ENCODE data around the gene PLA2G4A.

The PLA2G4A gene

GRCh38 chr1:186987769-186988168 lies 159.0 kb downstream of the PLA2G4A start:
- H3K27me3 Mint-ChIP-seq = no peaks in the 10 kb centered on the region
- H3K36me3 Mint-ChIP-seq (ENCODE audit: low read depth) = peaks cover 49% of the 10 kb centered on the region
- no peaks in the 10 kb centered on the region for H3K9me3 Mint-ChIP-seq
- no peak overlapping the region for H3K27ac Mint-ChIP-seq
- no peaks in the 10 kb centered on the region for H3K4me1 Mint-ChIP-seq (ENCODE audit: low read depth)
- intact Hi-C loops (cut with micrococcal nuclease) = loop anchor here (5.0 kb wide), 2 partner anchors 265 to 580 kb away; no protein-coding TSS in a partner anchor
- H3K4me3 Mint-ChIP-seq = no peak overlapping the region

DNA sequence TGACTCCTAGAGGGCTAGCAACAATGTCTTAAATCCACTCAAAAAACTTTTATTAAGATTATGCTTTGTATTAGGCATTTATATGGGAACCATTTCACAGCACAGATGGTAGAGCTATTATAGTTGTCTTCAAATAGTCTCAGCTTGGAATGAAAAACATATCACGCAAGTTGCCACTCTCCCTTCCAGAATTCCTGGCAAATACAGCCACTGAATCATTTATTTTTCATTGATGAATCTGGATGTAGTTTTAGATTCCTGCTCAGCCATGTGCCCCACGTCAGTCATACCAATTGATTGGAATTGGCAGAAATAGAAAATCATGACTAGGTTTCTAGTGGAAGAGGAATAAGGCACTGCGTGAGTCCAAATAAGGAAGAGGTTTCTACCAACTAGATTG lies 165.2 kb downstream of the PLA2G4A start:
- Mint-ChIP-seq H3K36me3 (ENCODE audit: low read depth) (peaks cover 13% of the 10 kb centered on the region), H3K27me3 (no peaks in the 10 kb centered on the region), H3K4me3 (no peak overlapping the region), H3K9me3 (no peaks in the 10 kb centered on the region), H3K27ac (no peak overlapping the region), H3K4me1 (ENCODE audit: low read depth) (peaks cover 4% of the 10 kb centered on the region)
- intact Hi-C loops (cut with micrococcal nuclease) = no loop called here

DNA sequence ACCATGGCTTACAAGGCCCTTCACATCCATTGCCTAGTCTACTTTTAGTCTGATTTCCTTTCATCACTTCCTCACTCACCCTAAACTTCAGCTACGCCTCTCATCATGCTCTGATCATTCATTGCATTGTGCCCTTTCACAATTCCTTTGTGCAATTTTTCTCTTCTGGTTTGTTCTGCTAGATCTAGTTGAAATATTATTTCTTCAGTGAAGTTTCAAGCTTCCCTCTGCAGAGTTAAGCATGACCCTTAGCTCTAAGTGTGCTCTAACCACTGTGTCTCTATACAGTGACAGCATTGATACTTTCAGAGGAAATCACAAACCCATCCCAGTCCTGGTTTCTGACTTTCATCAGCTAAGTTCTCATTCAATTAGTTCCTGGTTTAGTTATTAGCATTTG lies 166.1 kb downstream of the PLA2G4A start:
- Mint-ChIP-seq H3K4me1 (ENCODE audit: low read depth) (peaks cover 4% of the 10 kb centered on the region), H3K27me3 (no peaks in the 10 kb centered on the region), H3K4me3 (no peak overlapping the region), H3K36me3 (ENCODE audit: low read depth) (peaks cover 4% of the 10 kb centered on the region), H3K9me3 (no peaks in the 10 kb centered on the region), H3K27ac (no peak overlapping the region)
- intact Hi-C loops (cut with micrococcal nuclease) = no loop called here

DNA sequence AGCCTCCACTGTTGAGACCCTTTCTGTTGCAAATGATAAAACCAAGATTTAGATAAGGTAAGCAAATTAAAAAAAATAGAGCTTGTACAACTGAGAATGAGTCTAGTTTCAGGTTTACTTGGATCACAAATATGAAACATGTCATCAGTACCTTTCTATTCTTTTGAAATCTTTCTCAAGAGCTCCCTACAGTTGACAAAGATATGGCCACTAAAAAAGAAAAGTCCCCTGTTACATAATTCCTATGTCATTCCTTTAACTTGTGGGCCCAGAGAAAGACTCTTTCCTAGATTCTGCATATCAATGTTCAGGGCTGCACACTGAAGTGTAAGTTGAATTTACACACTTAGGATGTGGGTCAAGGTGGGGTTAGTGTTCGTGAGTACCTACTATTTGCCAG lies 168.1 kb downstream of the PLA2G4A start:
- intact Hi-C loops (cut with micrococcal nuclease) = no loop called here
- H3K36me3 Mint-ChIP-seq (ENCODE audit: low read depth) = no peaks in the 10 kb centered on the region
- no peaks in the 10 kb centered on the region for H3K27me3 Mint-ChIP-seq
- H3K4me3 Mint-ChIP-seq = no peak overlapping the region
- H3K27ac Mint-ChIP-seq = no peak overlapping the region
- H3K4me1 Mint-ChIP-seq (ENCODE audit: low read depth) = peaks cover 4% of the 10 kb centered on the region
- no peaks in the 10 kb centered on the region for H3K9me3 Mint-ChIP-seq

GRCh38 chr1:186997877-186998276 lies 169.1 kb downstream of the PLA2G4A start:
- H3K4me3 Mint-ChIP-seq = no peak overlapping the region
- H3K36me3 Mint-ChIP-seq (ENCODE audit: low read depth) = no peaks in the 10 kb centered on the region
- intact Hi-C loops (cut with micrococcal nuclease) = no loop called here
- no peaks in the 10 kb centered on the region for H3K27me3 Mint-ChIP-seq
- H3K4me1 Mint-ChIP-seq (ENCODE audit: low read depth) = peaks cover 4% of the 10 kb centered on the region
- no peak overlapping the region for H3K27ac Mint-ChIP-seq
- H3K9me3 Mint-ChIP-seq = no peaks in the 10 kb centered on the region

GRCh38 chr1:186999506-186999905 lies 170.8 kb downstream of the PLA2G4A start:
- intact Hi-C loops (cut with micrococcal nuclease) = no loop called here
- Mint-ChIP-seq H3K27ac (no peak overlapping the region), H3K4me1 (ENCODE audit: low read depth) (no peaks in the 10 kb centered on the region), H3K27me3 (no peaks in the 10 kb centered on the region), H3K36me3 (ENCODE audit: low read depth) (no peaks in the 10 kb centered on the region), H3K4me3 (no peak overlapping the region), H3K9me3 (no peaks in the 10 kb centered on the region)

DNA sequence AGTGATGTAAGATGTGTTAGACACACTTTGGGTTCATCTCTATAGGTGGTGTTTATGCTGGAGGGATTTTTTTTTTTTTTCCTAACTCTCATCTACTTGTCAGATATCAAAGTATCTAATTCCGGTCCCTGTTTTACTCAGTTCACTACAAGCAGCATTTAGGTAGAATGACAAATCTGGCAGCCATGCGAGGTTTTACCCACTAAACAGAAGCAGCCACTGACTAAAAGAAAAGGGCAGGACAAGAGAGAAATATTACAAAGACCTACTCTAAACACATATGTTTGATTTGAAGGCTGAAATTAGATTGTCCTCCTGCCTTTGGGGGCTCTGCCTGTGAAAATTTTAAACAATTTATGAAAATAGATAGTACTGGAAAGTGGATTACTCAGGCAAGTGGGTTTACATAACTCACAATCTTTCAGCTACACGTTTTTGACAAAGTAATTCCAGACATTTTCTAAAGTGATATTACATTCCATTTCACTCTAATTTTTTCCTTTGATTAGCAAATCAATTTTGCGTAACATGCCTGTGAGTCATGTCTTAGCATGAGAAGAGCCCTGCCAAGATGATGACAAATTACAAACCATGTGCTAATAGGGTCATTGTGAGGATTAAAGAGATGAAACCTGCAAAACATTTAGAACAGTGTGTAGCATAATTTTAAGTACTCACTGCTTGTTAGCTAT lies 172.6 kb downstream of the PLA2G4A start:
- Mint-ChIP-seq H3K36me3 (ENCODE audit: low read depth) (no peaks in the 10 kb centered on the region), H3K9me3 (peaks cover 4% of the 10 kb centered on the region), H3K4me3 (no peak overlapping the region), H3K27ac (no peak overlapping the region), H3K4me1 (ENCODE audit: low read depth) (no peaks in the 10 kb centered on the region), H3K27me3 (no peaks in the 10 kb centered on the region)
- intact Hi-C loops (cut with micrococcal nuclease) = no loop called here

DNA sequence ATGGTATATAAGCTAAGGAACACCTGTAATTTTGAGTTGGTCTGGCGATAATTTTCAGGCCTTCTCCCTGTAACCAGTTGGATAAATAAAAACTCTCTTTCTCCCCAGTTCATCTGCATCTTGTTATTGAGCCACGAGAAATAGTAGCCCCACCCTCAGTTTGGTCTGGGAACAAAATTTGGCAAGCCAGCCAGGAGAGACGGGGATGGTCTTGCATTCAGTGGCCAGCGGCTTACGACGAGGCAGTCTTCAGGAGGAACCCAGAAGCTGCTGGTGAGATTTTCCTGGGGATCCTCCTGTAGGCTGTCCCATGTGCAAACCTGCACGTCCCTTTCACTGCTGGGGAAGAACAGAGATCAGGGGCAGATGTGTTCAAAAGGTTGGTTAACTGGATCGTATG lies 174.6 kb downstream of the PLA2G4A start:
- Mint-ChIP-seq H3K27ac (no peak overlapping the region), H3K4me3 (no peak overlapping the region), H3K27me3 (no peaks in the 10 kb centered on the region), H3K4me1 (ENCODE audit: low read depth) (no peaks in the 10 kb centered on the region), H3K9me3 (peaks cover 15% of the 10 kb centered on the region), H3K36me3 (ENCODE audit: low read depth) (no peaks in the 10 kb centered on the region)
- intact Hi-C loops (cut with micrococcal nuclease) = no loop called here

DNA sequence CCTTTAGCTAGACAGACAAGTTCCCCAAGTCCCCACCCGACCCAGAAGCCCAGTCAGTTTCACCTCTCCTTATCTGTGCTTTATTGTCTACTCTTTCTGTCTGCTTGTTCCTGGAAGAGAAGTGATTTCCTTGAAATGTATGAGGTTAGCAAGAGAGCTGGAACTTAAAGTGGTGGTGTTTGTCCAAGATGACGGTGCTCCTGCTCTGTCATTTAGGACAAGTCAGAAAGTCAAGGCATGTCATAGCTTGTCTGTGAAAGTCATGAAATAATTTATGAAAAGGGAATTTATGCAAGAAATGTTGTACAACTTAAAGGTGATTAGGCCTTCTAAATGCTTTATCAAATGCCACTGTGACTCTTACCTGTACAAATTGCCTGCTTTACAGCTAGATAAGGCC lies 178.1 kb downstream of the PLA2G4A start:
- peaks cover 15% of the 10 kb centered on the region for H3K9me3 Mint-ChIP-seq
- no peak overlapping the region for H3K27ac Mint-ChIP-seq
- intact Hi-C loops (cut with micrococcal nuclease) = no loop called here
- H3K4me1 Mint-ChIP-seq (ENCODE audit: low read depth) = no peaks in the 10 kb centered on the region
- H3K36me3 Mint-ChIP-seq (ENCODE audit: low read depth) = no peaks in the 10 kb centered on the region
- no peak overlapping the region for H3K4me3 Mint-ChIP-seq
- no peaks in the 10 kb centered on the region for H3K27me3 Mint-ChIP-seq

- Mint-ChIP-seq H3K27ac (no peak overlapping the region), H3K36me3 (ENCODE audit: low read depth) (no peaks in the 10 kb centered on the region), H3K4me1 (ENCODE audit: low read depth) (no peaks in the 10 kb centered on the region), H3K4me3 (no peak overlapping the region), H3K27me3 (no peaks in the 10 kb centered on the region), H3K9me3 (peaks cover 15% of the 10 kb centered on the region)
- intact Hi-C loops (cut with micrococcal nuclease) = no loop called here
These were observed 180.6 kb downstream of the PLA2G4A start for GRCh38 chr1:187009320-187009719.

GRCh38 chr1:187010571-187011309 lies 182.0 kb downstream of the PLA2G4A start:
- intact Hi-C loops (cut with micrococcal nuclease) = no loop called here
- Mint-ChIP-seq H3K27me3 (no peaks in the 10 kb centered on the region), H3K4me3 (no peak overlapping the region), H3K36me3 (ENCODE audit: low read depth) (no peaks in the 10 kb centered on the region), H3K9me3 (peaks cover 15% of the 10 kb centered on the region), H3K27ac (no peak overlapping the region), H3K4me1 (ENCODE audit: low read depth) (no peaks in the 10 kb centered on the region)

DNA sequence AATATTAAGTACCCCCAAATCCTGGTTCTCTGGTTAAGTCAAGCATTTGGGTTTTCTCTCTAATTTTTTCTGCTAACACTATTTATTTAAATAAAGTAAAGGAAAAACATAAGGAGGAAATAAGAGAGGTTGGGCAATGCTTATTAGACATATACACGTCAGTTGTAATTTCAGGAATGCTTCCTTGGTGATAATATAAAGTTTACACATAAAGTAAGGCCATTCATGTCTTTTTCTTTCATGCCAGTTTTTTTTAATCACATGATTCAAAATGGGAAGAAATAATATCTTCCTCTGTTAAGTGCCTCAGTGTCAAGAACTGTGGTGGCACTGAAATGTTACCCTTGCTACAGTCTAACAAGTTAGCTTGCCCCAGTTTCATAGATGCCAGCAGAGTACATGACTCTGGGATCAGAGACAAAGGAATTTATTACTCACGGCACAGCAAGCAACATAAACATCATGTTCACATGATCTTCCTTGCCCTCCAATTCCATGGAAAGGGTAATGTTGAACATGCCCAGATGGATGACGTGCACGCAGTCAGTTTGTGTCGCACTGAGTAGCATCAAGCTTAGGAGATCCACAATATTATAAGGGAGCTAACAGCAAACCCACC lies 184.9 kb downstream of the PLA2G4A start:
- Mint-ChIP-seq H3K27me3 (no peaks in the 10 kb centered on the region), H3K36me3 (ENCODE audit: low read depth) (no peaks in the 10 kb centered on the region), H3K4me1 (ENCODE audit: low read depth) (no peaks in the 10 kb centered on the region), H3K9me3 (no peaks in the 10 kb centered on the region), H3K4me3 (no peak overlapping the region), H3K27ac (no peak overlapping the region)
- intact Hi-C loops (cut with micrococcal nuclease) = no loop called here

DNA sequence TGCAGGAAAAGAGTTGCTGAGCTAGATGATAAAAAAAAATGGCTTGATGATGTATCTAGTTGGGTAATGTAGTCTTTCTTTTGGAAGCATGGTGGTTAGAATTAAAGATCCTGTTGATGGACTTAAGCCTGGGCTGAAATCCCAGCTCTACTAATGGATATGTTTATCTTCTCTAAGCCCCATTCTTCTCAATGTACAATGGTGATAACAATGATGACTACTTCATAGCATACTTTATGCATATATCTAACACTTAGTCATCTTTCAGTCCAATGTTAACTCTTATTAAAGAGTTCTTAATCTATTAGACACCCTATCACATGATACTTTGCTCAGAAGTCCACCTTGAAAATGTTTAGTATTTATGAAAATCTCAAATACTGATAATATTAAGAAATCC lies 189.5 kb downstream of the PLA2G4A start:
- no peak overlapping the region for H3K4me3 Mint-ChIP-seq
- peaks cover 14% of the 10 kb centered on the region for H3K9me3 Mint-ChIP-seq
- intact Hi-C loops (cut with micrococcal nuclease) = no loop called here
- no peaks in the 10 kb centered on the region for H3K27me3 Mint-ChIP-seq
- H3K36me3 Mint-ChIP-seq (ENCODE audit: low read depth) = no peaks in the 10 kb centered on the region
- no peak overlapping the region for H3K27ac Mint-ChIP-seq
- H3K4me1 Mint-ChIP-seq (ENCODE audit: low read depth) = no peaks in the 10 kb centered on the region

DNA sequence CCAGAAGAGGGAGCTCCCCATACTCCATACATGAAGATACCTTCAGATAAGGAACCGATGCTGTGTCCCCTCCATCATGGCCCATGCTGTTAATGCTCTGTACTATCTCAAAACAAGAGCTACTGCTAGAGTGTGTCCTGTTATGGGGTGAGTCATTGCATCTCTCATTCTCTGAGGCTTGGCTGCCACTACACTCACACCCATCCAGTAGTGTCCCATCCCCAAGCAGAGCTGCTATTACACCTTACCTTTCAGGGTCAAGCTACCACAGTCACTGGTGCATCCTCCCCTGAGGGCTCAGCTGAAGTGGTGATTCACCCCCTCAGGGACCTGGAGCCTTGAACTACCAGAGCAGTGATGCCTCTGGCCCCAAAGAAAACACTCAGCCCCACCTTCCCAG lies 198.5 kb downstream of the PLA2G4A start:
- H3K36me3 Mint-ChIP-seq (ENCODE audit: low read depth) = no peaks in the 10 kb centered on the region
- no peak overlapping the region for H3K4me3 Mint-ChIP-seq
- no peaks in the 10 kb centered on the region for H3K27me3 Mint-ChIP-seq
- H3K4me1 Mint-ChIP-seq (ENCODE audit: low read depth) = no peaks in the 10 kb centered on the region
- peaks cover 27% of the 10 kb centered on the region for H3K9me3 Mint-ChIP-seq
- intact Hi-C loops (cut with micrococcal nuclease) = no loop called here
- no peak overlapping the region for H3K27ac Mint-ChIP-seq

Data from dendritic cell treated with granulocyte-macrophage colony-stimulating factor and Interleukin-4, amounts not matched to agents 40 ng/mL and 50 ng/mL, for 4 days (primary cell).